PC-9 (cell line): ENCODE results near the gene MKS1.

ENCODE experiments used
- EZH2 ChIP-seq: fragments of 200-600 bp; sonication (generic); IDR thresholded peaks from 2 replicates; pipeline ENCODE4 v1.8.0; 2017; ENCODE audit warnings: antibody characterized with exemption, low read depth
- TF ChIP-seq, protein P1 (sequence below): fragments of 200-600 bp; sonication (generic); conservative IDR thresholded peaks from 2 replicates; pipeline ENCODE4 v1.6.1; 2017; ENCODE audit warnings: mixed run types, antibody characterized with exemption, mild to moderate bottlenecking, moderate library complexity

DNA sequence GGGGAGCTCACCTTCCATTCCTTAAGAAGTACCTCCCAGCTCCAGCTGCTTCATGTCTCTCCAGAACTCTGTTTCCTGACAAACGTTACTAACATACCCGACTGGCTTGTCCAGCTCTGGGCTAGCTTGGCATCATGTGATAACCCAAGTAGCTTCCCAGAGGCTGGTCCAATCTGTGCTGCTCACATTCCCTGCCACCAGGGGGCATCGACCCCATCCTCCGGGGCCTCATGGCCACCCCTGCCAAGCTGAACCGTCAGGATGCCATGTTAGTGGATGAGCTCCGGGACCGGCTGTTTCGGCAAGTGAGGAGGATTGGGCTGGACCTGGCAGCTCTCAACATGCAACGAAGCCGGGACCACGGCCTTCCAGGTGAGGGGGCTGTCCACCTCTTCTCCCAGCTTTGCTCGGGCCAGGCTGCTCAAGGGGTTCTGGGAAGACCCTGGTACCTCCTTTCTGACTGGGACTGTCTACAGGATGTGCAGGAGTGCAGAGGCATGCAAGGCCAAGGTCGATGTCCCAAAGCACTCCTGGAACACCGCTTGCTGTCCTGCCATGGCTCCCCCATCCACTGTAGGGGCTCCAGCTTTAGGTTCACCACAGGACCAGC is 18.9 kb downstream of the MKS1 start:
- TF ChIP-seq, protein P1, sequence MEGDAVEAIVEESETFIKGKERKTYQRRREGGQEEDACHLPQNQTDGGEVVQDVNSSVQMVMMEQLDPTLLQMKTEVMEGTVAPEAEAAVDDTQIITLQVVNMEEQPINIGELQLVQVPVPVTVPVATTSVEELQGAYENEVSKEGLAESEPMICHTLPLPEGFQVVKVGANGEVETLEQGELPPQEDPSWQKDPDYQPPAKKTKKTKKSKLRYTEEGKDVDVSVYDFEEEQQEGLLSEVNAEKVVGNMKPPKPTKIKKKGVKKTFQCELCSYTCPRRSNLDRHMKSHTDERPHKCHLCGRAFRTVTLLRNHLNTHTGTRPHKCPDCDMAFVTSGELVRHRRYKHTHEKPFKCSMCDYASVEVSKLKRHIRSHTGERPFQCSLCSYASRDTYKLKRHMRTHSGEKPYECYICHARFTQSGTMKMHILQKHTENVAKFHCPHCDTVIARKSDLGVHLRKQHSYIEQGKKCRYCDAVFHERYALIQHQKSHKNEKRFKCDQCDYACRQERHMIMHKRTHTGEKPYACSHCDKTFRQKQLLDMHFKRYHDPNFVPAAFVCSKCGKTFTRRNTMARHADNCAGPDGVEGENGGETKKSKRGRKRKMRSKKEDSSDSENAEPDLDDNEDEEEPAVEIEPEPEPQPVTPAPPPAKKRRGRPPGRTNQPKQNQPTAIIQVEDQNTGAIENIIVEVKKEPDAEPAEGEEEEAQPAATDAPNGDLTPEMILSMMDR, result peak; percentile 68
- TF ChIP-seq EZH2, result no peak
